ENCODE measurements around the gene SUN1. TPM values are rescaled to one million over a fixed set of nuclear protein-coding genes. Genes with fewer than 3 reads are reported as not detected.

The SUN1 gene
- total and polyA plus RNA-seq, 9 of the 15 experiments (the other 6 are each of a cell fraction or from before 2014, with no cell fraction given), result 36.8 to 132 (median 62.3) TPM

GRCh38 chr7:883055-884021 lies 51.1 kb downstream of the SUN1 start:
- peak overlapping the region in 1 of 2 experiments; percentile 85; a peak in 2 of 4 replicates for H3K9ac ChIP-seq (ENCODE audit: insufficient read depth in 1 of 2, low read depth in 2 of 2, low read length in 2 of 2)
- in situ Hi-C loops (cut with MboI), result no loop called here
- H3K9me1 ChIP-seq (ENCODE audit: control insufficient read depth, insufficient read depth, low read length), result peaks cover 3% of the 10 kb centered on the region
- peaks cover 47% of the 10 kb centered on the region for H4K20me1 ChIP-seq (replicated peaks; ENCODE audit: control insufficient read depth, insufficient read depth, low read length)
- no peak for DNase-seq (ENCODE audit: extremely low read depth in 1 of 4, low spot score in 3 of 4)
- no peak overlapping the region for H3K4me3 ChIP-seq
- intact Hi-C loops (cut with micrococcal nuclease), result no loop called here
- CTCF ChIA-PET (ENCODE audit: low intra/inter-chr PET ratio), result no interaction called here
- no peak for FAIRE-seq
- no peak for TF ChIP-seq PCBP2 (IDR thresholded peaks at IDR 0.05; ENCODE audit: low read depth, low read length, poor library complexity, severe bottlenecking)
- TF ChIP-seq, protein P1, sequence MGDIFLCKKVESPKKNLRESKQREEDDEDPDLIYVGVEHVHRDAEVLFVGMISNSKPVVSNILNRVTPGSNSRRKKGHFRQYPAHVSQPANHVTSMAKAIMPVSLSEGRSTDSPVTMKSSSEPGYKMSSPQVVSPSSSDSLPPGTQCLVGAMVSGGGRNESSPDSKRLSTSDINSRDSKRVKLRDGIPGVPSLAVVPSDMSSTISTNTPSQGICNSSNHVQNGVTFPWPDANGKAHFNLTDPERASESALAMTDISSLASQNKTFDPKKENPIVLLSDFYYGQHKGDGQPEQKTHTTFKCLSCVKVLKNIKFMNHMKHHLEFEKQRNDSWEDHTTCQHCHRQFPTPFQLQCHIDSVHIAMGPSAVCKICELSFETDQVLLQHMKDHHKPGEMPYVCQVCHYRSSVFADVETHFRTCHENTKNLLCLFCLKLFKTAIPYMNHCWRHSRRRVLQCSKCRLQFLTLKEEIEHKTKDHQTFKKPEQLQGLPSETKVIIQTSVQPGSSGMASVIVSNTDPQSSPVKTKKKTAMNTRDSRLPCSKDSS (IDR thresholded peaks at IDR 0.05; ENCODE audit: low read depth, partially characterized antibody), result no peak
- TF ChIP-seq ZNF668 (CRISPR knock-in tag; IDR thresholded peaks at IDR 0.05), result no peak
- no peak for TF ChIP-seq C11orf30 (IDR thresholded peaks at IDR 0.05; ENCODE audit: low read depth)
- TF ChIP-seq PHTF2 (CRISPR knock-in tag; IDR thresholded peaks at IDR 0.05), result no peak
- no peak for TF ChIP-seq ZNF586 (CRISPR knock-in tag; conservative IDR thresholded peaks at IDR 0.05)
- no peak for TF ChIP-seq RNF219 (CRISPR knock-in tag; IDR thresholded peaks at IDR 0.05)
- no peak for TF ChIP-seq MBD1 (CRISPR knock-in tag; IDR thresholded peaks at IDR 0.05)
- TF ChIP-seq TRIM25 (IDR thresholded peaks at IDR 0.05; ENCODE audit: borderline replicate concordance), result no peak
- H3K27me3 ChIP-seq (ENCODE audit: control insufficient read depth in 2 of 2, insufficient read depth in 2 of 2, low read length in 2 of 2), result no peaks in the 10 kb centered on the region; a peak in 1 of 5 replicates
- H3K4me1 ChIP-seq (replicated peaks in 1 of 2; ENCODE audit: control insufficient read depth in 2 of 2, insufficient read depth in 2 of 2, low read length in 2 of 2), result peaks cover 6 to 60% of the 10 kb centered on the region in 2 experiments; a peak in 4 of 5 replicates
- no peak for ATAC-seq
- BruUV-seq (replicated peaks), result no TSS peak
- no peak overlapping the region for H3K27ac ChIP-seq (ENCODE audit: extremely low read depth, low read depth, low read length)
- 90% methylated on average over 25 of the region's 50 CpGs for WGBS (ENCODE audit: insufficient coverage, low coverage, missing lambda C conversion rate)
- H2AFZ ChIP-seq (ENCODE audit: low read depth, low read length), result no peak overlapping the region
- POLR2A ChIA-PET, result interaction anchor here (0.6 to 1.2 kb wide), 5 partner anchors 8 to 71 kb away, joined by 3 to 4 read pairs (median 3); no protein-coding TSS in a partner anchor
- H3K9me3 ChIP-seq (replicated peaks; ENCODE audit: control insufficient read depth, insufficient read depth, low read depth, low read length), result no peaks in the 10 kb centered on the region
- H3K79me2 ChIP-seq (ENCODE audit: control insufficient read depth, insufficient read depth, low read length), result peaks cover 100% of the 10 kb centered on the region
- peaks cover 74% of the 10 kb centered on the region; the same call in 2 of the 3 replicates for H3K36me3 ChIP-seq (ENCODE audit: control insufficient read depth, insufficient read depth, low read length)
- no peak overlapping the region for H3K4me2 ChIP-seq (ENCODE audit: insufficient read depth, low read length)
